Measurements from ENCODE around the gene BYSL.
"Not testable (repeated sequence)": the region's sequence is repeated elsewhere in the genome, so short reads cannot be mapped to it uniquely, and the experiment has no call there.

BYSL gene

GRCh38 chr6:41942067-41942851 lies 21.0 kb downstream of the BYSL start:
- peaks cover 25% of the 10 kb centered on the region for H3K4me1 Mint-ChIP-seq (ENCODE audit: low read depth)
- H3K9me3 Mint-ChIP-seq, result no peaks in the 10 kb centered on the region
- H3K27ac Mint-ChIP-seq, result peak overlapping the region; percentile 83
- no peak for DNase-seq (ENCODE audit: low spot score)
- peaks cover 36% of the 10 kb centered on the region for H3K36me3 Mint-ChIP-seq (ENCODE audit: low read depth)
- no peaks in the 10 kb centered on the region for H3K27me3 Mint-ChIP-seq (ENCODE audit: low read depth)
- H3K4me3 Mint-ChIP-seq, result peak overlapping the region; percentile 87

- H3K36me3 Mint-ChIP-seq (ENCODE audit: low read depth), result peaks cover 30% of the 10 kb centered on the region
- not testable (repeated sequence) for DNase-seq (ENCODE audit: low spot score); H3K9me3 Mint-ChIP-seq; H3K27me3 Mint-ChIP-seq (ENCODE audit: low read depth); H3K4me3 Mint-ChIP-seq; H3K27ac Mint-ChIP-seq
- peaks cover 20% of the 10 kb centered on the region for H3K4me1 Mint-ChIP-seq (ENCODE audit: low read depth)
These were observed 21.6 kb downstream of the BYSL start for GRCh38 chr6:41942882-41943281.

GRCh38 chr6:41943456-41943855 lies 22.2 kb downstream of the BYSL start:
- Mint-ChIP-seq H3K9me3 (no peaks in the 10 kb centered on the region), H3K27me3 (ENCODE audit: low read depth) (no peaks in the 10 kb centered on the region), H3K27ac (no peak overlapping the region), H3K36me3 (ENCODE audit: low read depth) (peaks cover 26% of the 10 kb centered on the region), H3K4me3 (no peak overlapping the region), H3K4me1 (ENCODE audit: low read depth) (peaks cover 14% of the 10 kb centered on the region)
- no peak for DNase-seq (ENCODE audit: low spot score)

GRCh38 chr6:41947581-41948220 lies 26.4 kb downstream of the BYSL start:
- no peak overlapping the region for H3K27ac Mint-ChIP-seq
- H3K9me3 Mint-ChIP-seq, result no peaks in the 10 kb centered on the region
- no peak overlapping the region for H3K4me3 Mint-ChIP-seq
- H3K4me1 Mint-ChIP-seq (ENCODE audit: low read depth), result peaks cover 2% of the 10 kb centered on the region
- H3K36me3 Mint-ChIP-seq (ENCODE audit: low read depth), result peaks cover 6% of the 10 kb centered on the region
- H3K27me3 Mint-ChIP-seq (ENCODE audit: low read depth), result no peaks in the 10 kb centered on the region
- no peak for DNase-seq (ENCODE audit: low spot score)

GRCh38 chr6:41954668-41955067 lies 33.4 kb downstream of the BYSL start:
- no peak overlapping the region for H3K4me3 Mint-ChIP-seq
- H3K9me3 Mint-ChIP-seq, result peaks cover 5% of the 10 kb centered on the region
- peaks cover 16% of the 10 kb centered on the region for H3K36me3 Mint-ChIP-seq (ENCODE audit: low read depth)

GRCh38 chr6:41955412-41955811 lies 34.1 kb downstream of the BYSL start:
- H3K27me3 Mint-ChIP-seq (ENCODE audit: low read depth), result no peaks in the 10 kb centered on the region
- peaks cover 15% of the 10 kb centered on the region for H3K36me3 Mint-ChIP-seq (ENCODE audit: low read depth)
- peaks cover 5% of the 10 kb centered on the region for H3K9me3 Mint-ChIP-seq
- no peak overlapping the region for H3K27ac Mint-ChIP-seq
- H3K4me1 Mint-ChIP-seq (ENCODE audit: low read depth), result peaks cover 19% of the 10 kb centered on the region
- DNase-seq (ENCODE audit: low spot score), result no peak
- no peak overlapping the region for H3K4me3 Mint-ChIP-seq

More at GRCh38 chr6:41954668-41955067, 33.4 kb downstream of the BYSL start:
- peaks cover 16% of the 10 kb centered on the region for H3K4me1 Mint-ChIP-seq (ENCODE audit: low read depth)
- no peak overlapping the region for H3K27ac Mint-ChIP-seq
- H3K27me3 Mint-ChIP-seq (ENCODE audit: low read depth), result no peaks in the 10 kb centered on the region
- no peak for DNase-seq (ENCODE audit: low spot score)

GRCh38 chr6:41957117-41957516 lies 35.8 kb downstream of the BYSL start:
- Mint-ChIP-seq H3K9me3 (peaks cover 5% of the 10 kb centered on the region), H3K4me3 (no peak overlapping the region), H3K27me3 (ENCODE audit: low read depth) (no peaks in the 10 kb centered on the region), H3K4me1 (ENCODE audit: low read depth) (peaks cover 25% of the 10 kb centered on the region), H3K36me3 (ENCODE audit: low read depth) (peaks cover 18% of the 10 kb centered on the region), H3K27ac (no peak overlapping the region)
- no peak for DNase-seq (ENCODE audit: low spot score)

GRCh38 chr6:41958022-41958856 lies 36.9 kb downstream of the BYSL start:
- Mint-ChIP-seq H3K36me3 (ENCODE audit: low read depth) (peaks cover 20% of the 10 kb centered on the region), H3K4me1 (ENCODE audit: low read depth) (peaks cover 29% of the 10 kb centered on the region), H3K4me3 (peak overlapping the region; percentile 35), H3K27ac (peak overlapping the region; percentile 61), H3K9me3 (peaks cover 5% of the 10 kb centered on the region), H3K27me3 (ENCODE audit: low read depth) (no peaks in the 10 kb centered on the region)
- peak; percentile 60 for DNase-seq (ENCODE audit: low spot score)

- Mint-ChIP-seq H3K4me1 (ENCODE audit: low read depth) (peaks cover 40% of the 10 kb centered on the region), H3K36me3 (ENCODE audit: low read depth) (peaks cover 18% of the 10 kb centered on the region), H3K27me3 (ENCODE audit: low read depth) (no peaks in the 10 kb centered on the region), H3K9me3 (peaks cover 5% of the 10 kb centered on the region), H3K4me3 (no peak overlapping the region), H3K27ac (no peak overlapping the region)
- no peak for DNase-seq (ENCODE audit: low spot score)
These were observed 38.7 kb downstream of the BYSL start for GRCh38 chr6:41960028-41960427.

- H3K4me3 Mint-ChIP-seq, result no peak overlapping the region
- DNase-seq (ENCODE audit: low spot score), result no peak
- H3K27ac Mint-ChIP-seq, result no peak overlapping the region
- H3K27me3 Mint-ChIP-seq (ENCODE audit: low read depth), result no peaks in the 10 kb centered on the region
- H3K36me3 Mint-ChIP-seq (ENCODE audit: low read depth), result peaks cover 14% of the 10 kb centered on the region
- peaks cover 5% of the 10 kb centered on the region for H3K9me3 Mint-ChIP-seq
- H3K4me1 Mint-ChIP-seq (ENCODE audit: low read depth), result peaks cover 42% of the 10 kb centered on the region
These were observed 42.1 kb downstream of the BYSL start for GRCh38 chr6:41963371-41963770.

GRCh38 chr6:41964201-41964887 lies 43.0 kb downstream of the BYSL start:
- H3K27ac Mint-ChIP-seq, result peak overlapping the region; percentile 1
- no peaks in the 10 kb centered on the region for H3K27me3 Mint-ChIP-seq (ENCODE audit: low read depth)
- H3K9me3 Mint-ChIP-seq, result no peaks in the 10 kb centered on the region
- no peak for DNase-seq (ENCODE audit: low spot score)
- H3K4me1 Mint-ChIP-seq (ENCODE audit: low read depth), result peaks cover 34% of the 10 kb centered on the region
- peaks cover 9% of the 10 kb centered on the region for H3K36me3 Mint-ChIP-seq (ENCODE audit: low read depth)
- no peak overlapping the region for H3K4me3 Mint-ChIP-seq

- H3K36me3 Mint-ChIP-seq (ENCODE audit: low read depth), result peaks cover 12% of the 10 kb centered on the region
These were observed 44.3 kb downstream of the BYSL start for GRCh38 chr6:41965429-41966213.

More at GRCh38 chr6:41965429-41966213, 44.3 kb downstream of the BYSL start:
- Mint-ChIP-seq H3K4me3 (no peak overlapping the region), H3K9me3 (no peaks in the 10 kb centered on the region), H3K4me1 (ENCODE audit: low read depth) (peaks cover 36% of the 10 kb centered on the region), H3K27me3 (ENCODE audit: low read depth) (no peaks in the 10 kb centered on the region), H3K27ac (no peak overlapping the region)
- DNase-seq (ENCODE audit: low spot score), result no peak
